ENCODE results near the gene TNFRSF25. TPM values are rescaled to one million over a fixed set of nuclear protein-coding genes. Genes with fewer than 3 reads are reported as not detected.

TNFRSF25 gene
- total and polyA plus RNA-seq, 9 of the 15 experiments (the other 6 are each of a cell fraction or from before 2014, with no cell fraction given), result 0.24 to 0.49 TPM; not detected in 7

DNA sequence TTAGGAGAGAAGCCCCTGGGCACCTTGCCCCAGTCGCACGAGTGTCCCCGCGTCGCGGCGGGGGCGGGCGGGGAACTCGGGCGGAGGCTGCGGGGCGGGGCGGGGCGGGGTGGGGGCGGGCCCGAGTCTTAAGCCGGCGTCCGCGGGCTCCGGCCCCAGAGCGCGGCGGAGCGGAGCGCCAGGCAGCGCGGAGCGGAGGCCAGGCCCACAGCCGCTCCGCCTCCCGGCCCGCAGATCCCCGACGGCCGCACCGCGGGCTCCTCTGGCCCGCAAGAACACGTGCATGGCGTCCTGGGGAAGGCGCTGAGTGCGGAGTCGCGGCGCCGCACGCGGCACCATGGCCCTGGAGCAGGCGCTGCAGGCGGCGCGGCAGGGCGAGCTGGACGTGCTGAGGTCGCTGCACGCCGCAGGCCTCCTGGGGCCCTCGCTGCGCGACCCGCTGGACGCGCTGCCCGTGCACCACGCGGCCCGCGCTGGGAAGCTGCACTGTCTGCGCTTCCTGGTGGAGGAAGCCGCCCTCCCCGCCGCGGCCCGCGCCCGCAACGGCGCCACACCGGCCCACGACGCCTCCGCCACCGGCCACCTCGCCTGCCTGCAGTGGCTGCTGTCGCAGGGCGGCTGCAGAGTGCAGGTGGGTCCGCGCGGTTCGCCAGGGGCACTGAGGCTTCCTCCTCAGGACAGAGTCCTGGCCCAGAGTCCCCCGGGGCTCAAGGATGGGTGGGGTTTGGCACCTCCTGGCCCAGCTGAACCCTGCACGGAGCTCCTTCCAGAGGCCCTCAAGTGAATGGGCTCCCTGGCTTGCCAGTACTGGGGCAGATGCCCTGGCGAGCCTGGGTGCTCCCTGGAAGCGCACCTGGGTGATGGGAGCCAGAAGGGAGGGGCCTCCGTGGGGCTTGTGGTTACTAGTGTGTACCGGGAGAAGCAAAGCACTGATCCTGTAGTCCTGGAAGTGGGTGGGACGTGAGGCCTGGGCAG is 41.1 kb downstream of the TNFRSF25 start, which contains the start of gene ESPN (continued):
- TF ChIP-seq, protein P1, sequence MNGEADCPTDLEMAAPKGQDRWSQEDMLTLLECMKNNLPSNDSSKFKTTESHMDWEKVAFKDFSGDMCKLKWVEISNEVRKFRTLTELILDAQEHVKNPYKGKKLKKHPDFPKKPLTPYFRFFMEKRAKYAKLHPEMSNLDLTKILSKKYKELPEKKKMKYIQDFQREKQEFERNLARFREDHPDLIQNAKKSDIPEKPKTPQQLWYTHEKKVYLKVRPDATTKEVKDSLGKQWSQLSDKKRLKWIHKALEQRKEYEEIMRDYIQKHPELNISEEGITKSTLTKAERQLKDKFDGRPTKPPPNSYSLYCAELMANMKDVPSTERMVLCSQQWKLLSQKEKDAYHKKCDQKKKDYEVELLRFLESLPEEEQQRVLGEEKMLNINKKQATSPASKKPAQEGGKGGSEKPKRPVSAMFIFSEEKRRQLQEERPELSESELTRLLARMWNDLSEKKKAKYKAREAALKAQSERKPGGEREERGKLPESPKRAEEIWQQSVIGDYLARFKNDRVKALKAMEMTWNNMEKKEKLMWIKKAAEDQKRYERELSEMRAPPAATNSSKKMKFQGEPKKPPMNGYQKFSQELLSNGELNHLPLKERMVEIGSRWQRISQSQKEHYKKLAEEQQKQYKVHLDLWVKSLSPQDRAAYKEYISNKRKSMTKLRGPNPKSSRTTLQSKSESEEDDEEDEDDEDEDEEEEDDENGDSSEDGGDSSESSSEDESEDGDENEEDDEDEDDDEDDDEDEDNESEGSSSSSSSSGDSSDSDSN (IDR thresholded peaks at IDR 0.05; ENCODE audit: borderline replicate concordance in 1 of 2, low read depth in 2 of 2, low read length in 2 of 2), result peak; percentile 61 to 77; a peak in 1 of 4 replicates
- TF ChIP-seq MEF2A (IDR thresholded peaks at IDR 0.05; ENCODE audit: control insufficient read depth, low read depth, low read length) (no peak), NONO (IDR thresholded peaks at IDR 0.05; ENCODE audit: low read depth in 2 of 2, low read length in 1 of 2) (peak in 1 of 2 experiments; percentile 80; a peak in 2 of 4 replicates), SMARCB1 (IDR thresholded peaks at IDR 0.05; ENCODE audit: insufficient read length, low read depth) (no peak), ZBTB7A (IDR thresholded peaks at IDR 0.05; ENCODE audit: borderline replicate concordance, control insufficient read depth, low read depth, low read length) (no peak), DDX20 (tag; IDR thresholded peaks at IDR 0.05; ENCODE audit: low read depth) (no peak), ZNF57 (CRISPR knock-in tag; IDR thresholded peaks at IDR 0.05) (no peak), MTA2 (IDR thresholded peaks at IDR 0.05; ENCODE audit: low read depth) (no peak), TAF15 (IDR thresholded peaks at IDR 0.05; ENCODE audit: low read depth, low read length) (no peak), ZNF583 (CRISPR knock-in tag; IDR thresholded peaks at IDR 0.05) (peak; percentile 72; the same call in 1 of the 2 replicates), NCOA4 (IDR thresholded peaks at IDR 0.05; ENCODE audit: partially characterized antibody) (no peak)
- TF ChIP-seq, protein P2, sequence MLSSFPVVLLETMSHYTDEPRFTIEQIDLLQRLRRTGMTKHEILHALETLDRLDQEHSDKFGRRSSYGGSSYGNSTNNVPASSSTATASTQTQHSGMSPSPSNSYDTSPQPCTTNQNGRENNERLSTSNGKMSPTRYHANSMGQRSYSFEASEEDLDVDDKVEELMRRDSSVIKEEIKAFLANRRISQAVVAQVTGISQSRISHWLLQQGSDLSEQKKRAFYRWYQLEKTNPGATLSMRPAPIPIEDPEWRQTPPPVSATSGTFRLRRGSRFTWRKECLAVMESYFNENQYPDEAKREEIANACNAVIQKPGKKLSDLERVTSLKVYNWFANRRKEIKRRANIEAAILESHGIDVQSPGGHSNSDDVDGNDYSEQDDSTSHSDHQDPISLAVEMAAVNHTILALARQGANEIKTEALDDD (IDR thresholded peaks at IDR 0.05), result no peak
- TF ChIP-seq, protein P3, sequence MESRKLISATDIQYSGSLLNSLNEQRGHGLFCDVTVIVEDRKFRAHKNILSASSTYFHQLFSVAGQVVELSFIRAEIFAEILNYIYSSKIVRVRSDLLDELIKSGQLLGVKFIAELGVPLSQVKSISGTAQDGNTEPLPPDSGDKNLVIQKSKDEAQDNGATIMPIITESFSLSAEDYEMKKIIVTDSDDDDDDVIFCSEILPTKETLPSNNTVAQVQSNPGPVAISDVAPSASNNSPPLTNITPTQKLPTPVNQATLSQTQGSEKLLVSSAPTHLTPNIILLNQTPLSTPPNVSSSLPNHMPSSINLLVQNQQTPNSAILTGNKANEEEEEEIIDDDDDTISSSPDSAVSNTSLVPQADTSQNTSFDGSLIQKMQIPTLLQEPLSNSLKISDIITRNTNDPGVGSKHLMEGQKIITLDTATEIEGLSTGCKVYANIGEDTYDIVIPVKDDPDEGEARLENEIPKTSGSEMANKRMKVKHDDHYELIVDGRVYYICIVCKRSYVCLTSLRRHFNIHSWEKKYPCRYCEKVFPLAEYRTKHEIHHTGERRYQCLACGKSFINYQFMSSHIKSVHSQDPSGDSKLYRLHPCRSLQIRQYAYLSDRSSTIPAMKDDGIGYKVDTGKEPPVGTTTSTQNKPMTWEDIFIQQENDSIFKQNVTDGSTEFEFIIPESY (CRISPR knock-in tag; IDR thresholded peaks at IDR 0.05), result peak; percentile 92
- TF ChIP-seq, protein P4, sequence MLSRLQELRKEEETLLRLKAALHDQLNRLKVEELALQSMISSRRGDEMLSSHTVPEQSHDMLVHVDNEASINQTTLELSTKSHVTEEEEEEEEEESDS (CRISPR knock-in tag; IDR thresholded peaks at IDR 0.05), result no peak
- TF ChIP-seq, protein P5, sequence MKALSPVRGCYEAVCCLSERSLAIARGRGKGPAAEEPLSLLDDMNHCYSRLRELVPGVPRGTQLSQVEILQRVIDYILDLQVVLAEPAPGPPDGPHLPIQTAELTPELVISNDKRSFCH (CRISPR knock-in tag; IDR thresholded peaks at IDR 0.05), result no peak
- TF ChIP-seq, protein P5 (tag; IDR thresholded peaks at IDR 0.05), result peak; percentile 74; the same call in 1 of the 2 replicates
- TF ChIP-seq, protein P6, sequence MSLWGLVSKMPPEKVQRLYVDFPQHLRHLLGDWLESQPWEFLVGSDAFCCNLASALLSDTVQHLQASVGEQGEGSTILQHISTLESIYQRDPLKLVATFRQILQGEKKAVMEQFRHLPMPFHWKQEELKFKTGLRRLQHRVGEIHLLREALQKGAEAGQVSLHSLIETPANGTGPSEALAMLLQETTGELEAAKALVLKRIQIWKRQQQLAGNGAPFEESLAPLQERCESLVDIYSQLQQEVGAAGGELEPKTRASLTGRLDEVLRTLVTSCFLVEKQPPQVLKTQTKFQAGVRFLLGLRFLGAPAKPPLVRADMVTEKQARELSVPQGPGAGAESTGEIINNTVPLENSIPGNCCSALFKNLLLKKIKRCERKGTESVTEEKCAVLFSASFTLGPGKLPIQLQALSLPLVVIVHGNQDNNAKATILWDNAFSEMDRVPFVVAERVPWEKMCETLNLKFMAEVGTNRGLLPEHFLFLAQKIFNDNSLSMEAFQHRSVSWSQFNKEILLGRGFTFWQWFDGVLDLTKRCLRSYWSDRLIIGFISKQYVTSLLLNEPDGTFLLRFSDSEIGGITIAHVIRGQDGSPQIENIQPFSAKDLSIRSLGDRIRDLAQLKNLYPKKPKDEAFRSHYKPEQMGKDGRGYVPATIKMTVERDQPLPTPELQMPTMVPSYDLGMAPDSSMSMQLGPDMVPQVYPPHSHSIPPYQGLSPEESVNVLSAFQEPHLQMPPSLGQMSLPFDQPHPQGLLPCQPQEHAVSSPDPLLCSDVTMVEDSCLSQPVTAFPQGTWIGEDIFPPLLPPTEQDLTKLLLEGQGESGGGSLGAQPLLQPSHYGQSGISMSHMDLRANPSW (CRISPR knock-in tag; IDR thresholded peaks at IDR 0.05), result no peak
